Ramos (cell line): Measurements from ENCODE around the gene CCNT2.

Source experiments
- in situ Hi-C: fragments of 300-500 bp; cut with MboI; formaldehyde crosslinking; loops from one replicate; pipeline ENCODE4 v1.14.3; 2022; ENCODE audit warnings: low sequenced_read_pairs; ENCODE audit not compliant: unreplicated experiment

The CCNT2 gene

GRCh38 chr2:134918526-134919340 lies at the start of gene CCNT2:
TSS of gene CCNT2 (plus strand) at chr2:134918822. CDS start at chr2:134918855, 33 bp downstream.
- in situ Hi-C loops: no loop called here

GRCh38 chr2:134869946-134870736 lies 48.5 kb upstream of the CCNT2 start:
- in situ Hi-C loops: no loop called here

GRCh38 chr2:134873152-134873551 lies 45.5 kb upstream of the CCNT2 start:
- in situ Hi-C loops: no loop called here

- in situ Hi-C loops: loop anchor here (25.0 kb wide), 1 partner anchor 788 kb away; no protein-coding TSS in a partner anchor
Measured at GRCh38 chr2:134875309-134875708, 43.3 kb upstream of the CCNT2 start.

- in situ Hi-C loops: loop anchor here (25.0 kb wide), 1 partner anchor 795 kb away; no protein-coding TSS in a partner anchor
Measured at GRCh38 chr2:134882773-134883172, 35.8 kb upstream of the CCNT2 start.

- in situ Hi-C loops: loop anchor here (25.0 kb wide), 1 partner anchor 796 kb away; no protein-coding TSS in a partner anchor
Measured at GRCh38 chr2:134883552-134884293, 34.9 kb upstream of the CCNT2 start.

- in situ Hi-C loops: loop anchor here (25.0 kb wide), 1 partner anchor 797 kb away; no protein-coding TSS in a partner anchor
Measured at GRCh38 chr2:134884435-134884834, 34.2 kb upstream of the CCNT2 start.

GRCh38 chr2:134892282-134893035 lies 26.2 kb upstream of the CCNT2 start:
- in situ Hi-C loops: loop anchor here (25.0 kb wide), 1 partner anchor 805 kb away; no protein-coding TSS in a partner anchor

GRCh38 chr2:134897932-134898331 lies 20.7 kb upstream of the CCNT2 start:
- in situ Hi-C loops: loop anchor here (25.0 kb wide), 1 partner anchor 811 kb away; no protein-coding TSS in a partner anchor

GRCh38 chr2:134899204-134899603 lies 19.4 kb upstream of the CCNT2 start:
- in situ Hi-C loops: loop anchor here (25.0 kb wide), 1 partner anchor 812 kb away; no protein-coding TSS in a partner anchor

- in situ Hi-C loops: loop anchor here (10.0 kb wide), 1 partner anchor 435 kb away; no protein-coding TSS in a partner anchor
Measured at GRCh38 chr2:134900151-134900550, 18.5 kb upstream of the CCNT2 start.

- in situ Hi-C loops: loop anchor here (10.0 kb wide), 1 partner anchor 439 kb away; no protein-coding TSS in a partner anchor
Measured at GRCh38 chr2:134903701-134904100, 14.9 kb upstream of the CCNT2 start.

GRCh38 chr2:134905168-134905567 lies 13.5 kb upstream of the CCNT2 start:
- in situ Hi-C loops: loop anchor here (10.0 kb wide), 1 partner anchor 440 kb away; no protein-coding TSS in a partner anchor

GRCh38 chr2:134906726-134907125 lies 11.9 kb upstream of the CCNT2 start:
- in situ Hi-C loops: loop anchor here (10.0 kb wide), 1 partner anchor 442 kb away; no protein-coding TSS in a partner anchor

- in situ Hi-C loops: loop anchor here (10.0 kb wide), 1 partner anchor 443 kb away; no protein-coding TSS in a partner anchor
Measured at GRCh38 chr2:134907441-134908116, 11.0 kb upstream of the CCNT2 start.

GRCh38 chr2:134910763-134911399 lies 7.7 kb upstream of the CCNT2 start:
- in situ Hi-C loops: no loop called here

GRCh38 chr2:134911400-134911785 lies 7.2 kb upstream of the CCNT2 start:
- in situ Hi-C loops: no loop called here

- in situ Hi-C loops: no loop called here
Measured at GRCh38 chr2:134912361-134912760, 6.3 kb upstream of the CCNT2 start.
